Cardiac muscle cell (in vitro differentiated cells and primary cell): ENCODE data around the gene SMC4. TPM values are rescaled to one million over a fixed set of nuclear protein-coding genes. Genes with fewer than 3 reads are reported as not detected.

Experiments
- DNase-seq, 2 donors: peaks; one replicate each; pipeline versions ENCODE4 v3.0.0 to v3.0.0-alpha.2; 2010 to 2017; ENCODE audit warnings: low read depth in 1 of 2, low spot score in 1 of 2
- H3K27ac ChIP-seq: fragments of 200-600 bp; sonication (generic); 2 replicates; pipeline ENCODE4 v1.5.1; 2016
- H3K27me3 ChIP-seq: fragments of 200-600 bp; sonication (generic); 2 replicates; pipeline ENCODE4 v1.6.0; 2016; ENCODE audit warnings: control low read depth
- H3K36me3 ChIP-seq: fragments of 200-600 bp; sonication (generic); 2 replicates; pipeline ENCODE4 v1.5.1; 2016; ENCODE audit warnings: control low read depth
- H3K4me1 ChIP-seq: fragments of 200-600 bp; sonication (generic); 2 replicates; pipeline ENCODE4 v1.8.1; 2017; ENCODE audit warnings: low read depth, mild to moderate bottlenecking, mixed run types
- H3K4me3 ChIP-seq: fragments of 200-600 bp; sonication (generic); 2 replicates; pipeline ENCODE4 v1.5.1; 2016; ENCODE audit warnings: mild to moderate bottlenecking
- H3K9me3 ChIP-seq: fragments of 200-600 bp; sonication (generic); 2 replicates; pipeline ENCODE4 v1.5.1; 2017; ENCODE audit warnings: low read depth, mild to moderate bottlenecking, control low read depth
- CTCF ChIP-seq: IDR thresholded peaks from 2 replicates; pipeline ENCODE4 v1.5.1; 2012; ENCODE audit warnings: low read depth, mild to moderate bottlenecking, low read length
- polyA plus RNA-seq: library from polyadenylated mRNA; unstranded; fragments of >200 nt; fragmentation: Nextera tagmentation; extraction: Ambion mirVana; gene quantifications from 2 replicates; pipeline ENCODE4 v1.2.1, GENCODE V29; 2016
- total RNA-seq: library from RNA; depleted of rRNA; stranded (reverse); fragments of >200 nt; gene quantifications from 2 replicates; pipeline ENCODE4 v1.2.3, GENCODE V29; 2016

SMC4 gene
- total and polyA plus RNA-seq, 2 experiments from 2014 or later, result 63.0 to 91.6 TPM

GRCh38 chr3:160398820-160399124 is 678 bp upstream of the SMC4 start:
- H3K36me3 ChIP-seq, result no peaks in the 10 kb centered on the region
- TF ChIP-seq CTCF, result no peak
- no peaks in the 10 kb centered on the region for H3K9me3 ChIP-seq
- H3K27ac ChIP-seq, result no peak overlapping the region
- no peak for DNase-seq
- no peaks in the 10 kb centered on the region for H3K27me3 ChIP-seq
- H3K4me1 ChIP-seq, result peaks cover 32% of the 10 kb centered on the region
- H3K4me3 ChIP-seq, result peak overlapping the region; percentile 74

GRCh38 chr3:160400030-160400701 is 716 bp downstream of the SMC4 start:
- H3K36me3 ChIP-seq, result peaks cover 4% of the 10 kb centered on the region
- peaks cover 31% of the 10 kb centered on the region for H3K4me1 ChIP-seq
- DNase-seq, result peak; percentile 61 to 77
- H3K4me3 ChIP-seq, result peak overlapping the region; percentile 74
- no peak for TF ChIP-seq CTCF
- no peaks in the 10 kb centered on the region for H3K27me3 ChIP-seq
- H3K9me3 ChIP-seq, result no peaks in the 10 kb centered on the region
- peak overlapping the region; percentile 92 for H3K27ac ChIP-seq

GRCh38 chr3:160400702-160401150 is 1.3 kb downstream of the SMC4 start:
- Histone ChIP-seq H3K9me3 (no peaks in the 10 kb centered on the region), H3K36me3 (peaks cover 7% of the 10 kb centered on the region), H3K4me3 (peak overlapping the region; percentile 74), H3K27ac (peak overlapping the region; percentile 92), H3K4me1 (peaks cover 31% of the 10 kb centered on the region), H3K27me3 (no peaks in the 10 kb centered on the region)
- no peak for TF ChIP-seq CTCF
- peak; percentile 35 to 69 for DNase-seq

- TF ChIP-seq CTCF, result no peak
- DNase-seq, result peak; percentile 41 to 91
- H3K27me3 ChIP-seq, result no peaks in the 10 kb centered on the region
- H3K36me3 ChIP-seq, result peaks cover 14% of the 10 kb centered on the region
- peak overlapping the region; percentile 74 for H3K4me3 ChIP-seq
- H3K9me3 ChIP-seq, result no peaks in the 10 kb centered on the region
- peaks cover 31% of the 10 kb centered on the region for H3K4me1 ChIP-seq
- peak overlapping the region; percentile 92 for H3K27ac ChIP-seq
Observed at GRCh38 chr3:160401291-160402095, 2.0 kb downstream of the SMC4 start.

GRCh38 chr3:160402221-160403027 is 3.0 kb downstream of the SMC4 start:
- H3K27ac ChIP-seq, result no peak overlapping the region
- peak in 1 of 2 donors; percentile 25 for DNase-seq
- H3K36me3 ChIP-seq, result peaks cover 19% of the 10 kb centered on the region
- peaks cover 31% of the 10 kb centered on the region for H3K4me1 ChIP-seq
- H3K27me3 ChIP-seq, result no peaks in the 10 kb centered on the region
- no peak for TF ChIP-seq CTCF
- peak overlapping the region; percentile 74 for H3K4me3 ChIP-seq
- H3K9me3 ChIP-seq, result no peaks in the 10 kb centered on the region
